Hepatocyte (in vitro differentiated cells): ENCODE data around the gene CGB1. TPM values are rescaled to one million over a fixed set of nuclear protein-coding genes. Genes with fewer than 3 reads are reported as not detected.
"Not testable (repeated sequence)": the region's sequence is repeated elsewhere in the genome, so short reads cannot be mapped to it uniquely, and the experiment has no call there.

ENCODE experiments used
- DNase-seq: peaks from one replicate; pipeline ENCODE4 v3.0.0-alpha.2; 2016; ENCODE audit warnings: low spot score
- H2AFZ ChIP-seq: fragments of 200-600 bp; sonication (generic); 2 replicates; pipeline ENCODE4 v1.6.0; 2016; ENCODE audit warnings: antibody characterized with exemption, mild to moderate bottlenecking
- H3K27ac ChIP-seq: fragments of 200-600 bp; sonication (generic); 2 replicates; pipeline ENCODE4 v1.5.1; 2016; ENCODE audit warnings: mild to moderate bottlenecking
- H3K27me3 ChIP-seq: fragments of 200-600 bp; sonication (generic); 2 replicates; pipeline ENCODE4 v1.6.1; 2016
- H3K36me3 ChIP-seq: fragments of 200-600 bp; sonication (generic); replicated peaks from 2 replicates; pipeline ENCODE4 v1.5.1; 2016; ENCODE audit warnings: low read depth; ENCODE audit not compliant: insufficient read depth
- H3K4me1 ChIP-seq: fragments of 200-600 bp; sonication (generic); 2 replicates; pipeline ENCODE4 v1.5.1; 2016; ENCODE audit warnings: mild to moderate bottlenecking, moderate library complexity; ENCODE audit not compliant: insufficient read depth
- H3K4me2 ChIP-seq: fragments of 200-600 bp; sonication (generic); 2 replicates; pipeline ENCODE4 v1.6.0; 2016
- H3K4me3 ChIP-seq: fragments of 200-600 bp; sonication (generic); 2 replicates; pipeline ENCODE4 v1.5.1; 2016; ENCODE audit warnings: mild to moderate bottlenecking
- H3K79me2 ChIP-seq: fragments of 200-600 bp; sonication (generic); 2 replicates; pipeline ENCODE4 v1.6.0; 2017; ENCODE audit warnings: mild to moderate bottlenecking
- H3K9me2 ChIP-seq: fragments of 200-600 bp; sonication (generic); replicated peaks from 2 replicates; pipeline ENCODE4 v1.6.0; 2017; ENCODE audit warnings: mild to moderate bottlenecking; ENCODE audit not compliant: insufficient read depth
- H3K9me3 ChIP-seq: fragments of 200-600 bp; sonication (generic); 2 replicates; pipeline ENCODE4 v1.5.1; 2016; ENCODE audit warnings: low read depth, mild to moderate bottlenecking
- H4K20me1 ChIP-seq: fragments of 200-600 bp; sonication (generic); 2 replicates; pipeline ENCODE4 v1.6.0; 2016; ENCODE audit warnings: mild to moderate bottlenecking; ENCODE audit not compliant: insufficient read depth, poor library complexity, severe bottlenecking
- CTCF ChIP-seq: fragments of 200-600 bp; sonication (generic); IDR thresholded peaks from 2 replicates; pipeline ENCODE4 v1.5.1; 2016; ENCODE audit warnings: antibody characterized with exemption, mild to moderate bottlenecking; ENCODE audit not compliant: poor library complexity
- EZH2phosphoT487 ChIP-seq: fragments of 200-600 bp; sonication (generic); IDR thresholded peaks from one replicate; pipeline ENCODE4 v1.6.1; 2018; ENCODE audit warnings: antibody characterized with exemption, mild to moderate bottlenecking, low read depth, moderate library complexity; ENCODE audit not compliant: unreplicated experiment, severe bottlenecking
- WGBS: methylation state at CpG from one replicate; pipeline ENCODE4 v1.1.6; 2016; ENCODE audit warnings: low lambda C conversion rate; ENCODE audit errors: missing lambda C conversion rate; 5-methylcytosine and 5-hydroxymethylcytosine counted together
- polyA plus RNA-seq: library from polyadenylated mRNA; unstranded; fragments of >200 nt; fragmentation: Nextera tagmentation; extraction: Ambion mirVana; gene quantifications from 2 replicates; pipeline ENCODE4 v1.2.1, GENCODE V29; 2016
- total RNA-seq: library from RNA; depleted of rRNA; stranded (reverse); fragments of >200 nt; gene quantifications from 2 replicates; pipeline ENCODE4 v1.2.3, GENCODE V29; 2014

CGB1 gene
- total and polyA plus RNA-seq, 2 experiments from 2014 or later: 0.52 TPM; not detected in 1

GRCh38 chr19:49056902-49057596, 20.4 kb upstream of the CGB1 start:
- H3K79me2 ChIP-seq: not testable (repeated sequence)

GRCh38 chr19:49056101-49056901, 19.6 kb upstream of the CGB1 start:
- no peak overlapping the region for H3K27ac ChIP-seq
- no peaks in the 10 kb centered on the region for H3K9me2 ChIP-seq
- H3K36me3 ChIP-seq: no peaks in the 10 kb centered on the region
- DNase-seq: peak; percentile 74
- no peaks in the 10 kb centered on the region for H3K9me3 ChIP-seq
- H2AFZ ChIP-seq: peak overlapping the region; percentile 94
- H3K4me2 ChIP-seq: peak overlapping the region; percentile 99
- H3K4me3 ChIP-seq: peak overlapping the region; percentile 65
- no peaks in the 10 kb centered on the region for H3K79me2 ChIP-seq
- H4K20me1 ChIP-seq: no peaks in the 10 kb centered on the region
- peaks cover 17% of the 10 kb centered on the region for H3K4me1 ChIP-seq
- WGBS: 4% methylated on average over 63 of the region's 63 CpGs
- peak; percentile 40 for TF ChIP-seq CTCF
- TF ChIP-seq EZH2phosphoT487: no peak
- peaks cover 9% of the 10 kb centered on the region for H3K27me3 ChIP-seq

More at GRCh38 chr19:49056902-49057596, 20.4 kb upstream of the CGB1 start:
- not testable (repeated sequence) for H3K9me2 ChIP-seq, H3K36me3 ChIP-seq, DNase-seq, H3K27me3 ChIP-seq, H3K27ac ChIP-seq, H3K9me3 ChIP-seq, H4K20me1 ChIP-seq, H3K4me3 ChIP-seq, H2AFZ ChIP-seq
- 37% methylated on average over 34 of the region's 34 CpGs for WGBS
- H3K4me2 ChIP-seq: peak overlapping the region; percentile 99
- peaks cover 17% of the 10 kb centered on the region for H3K4me1 ChIP-seq

GRCh38 chr19:49050376-49051033, 13.8 kb upstream of the CGB1 start:
- H3K9me2 ChIP-seq, H4K20me1 ChIP-seq, H3K4me3 ChIP-seq, H2AFZ ChIP-seq, H3K27ac ChIP-seq, H3K4me2 ChIP-seq, H3K4me1 ChIP-seq, DNase-seq, H3K27me3 ChIP-seq, H3K79me2 ChIP-seq, H3K36me3 ChIP-seq, H3K9me3 ChIP-seq: not testable (repeated sequence)
- WGBS: 75% methylated on average over 24 of the region's 24 CpGs

GRCh38 chr19:49049834-49050233, 13.1 kb upstream of the CGB1 start:
- H3K9me3 ChIP-seq, H3K4me2 ChIP-seq, H4K20me1 ChIP-seq, H3K27ac ChIP-seq, DNase-seq, H3K79me2 ChIP-seq, H3K36me3 ChIP-seq, H3K27me3 ChIP-seq, H2AFZ ChIP-seq, H3K4me1 ChIP-seq, H3K9me2 ChIP-seq, H3K4me3 ChIP-seq: not testable (repeated sequence)
- 70% methylated on average over 2 of the region's 4 CpGs for WGBS

- not testable (repeated sequence) for H3K27ac ChIP-seq, H3K36me3 ChIP-seq, H4K20me1 ChIP-seq, H2AFZ ChIP-seq, H3K79me2 ChIP-seq, DNase-seq, H3K4me1 ChIP-seq, H3K9me3 ChIP-seq, H3K4me3 ChIP-seq, H3K9me2 ChIP-seq, H3K4me2 ChIP-seq, H3K27me3 ChIP-seq
- WGBS: 83% methylated on average over 11 of the region's 12 CpGs
These were observed 12.3 kb upstream of the CGB1 start, which contains the start of gene CGB8 for GRCh38 chr19:49049011-49049410. Gene CGB8, minus strand, starts transcription at chr19:49049111. Its CDS starts 372 bp downstream, at chr19:49048739.

GRCh38 chr19:49043548-49043947, 6.9 kb upstream of the CGB1 start, which contains the start of gene CGB5:
Gene CGB5, plus strand, starts transcription at chr19:49043848. Its CDS starts 362 bp downstream, at chr19:49044210.
- not testable (repeated sequence) for H3K27me3 ChIP-seq, H3K36me3 ChIP-seq, H3K27ac ChIP-seq, H3K4me3 ChIP-seq, H3K4me2 ChIP-seq, H3K79me2 ChIP-seq, DNase-seq, H2AFZ ChIP-seq, H3K4me1 ChIP-seq, H3K9me2 ChIP-seq, H3K9me3 ChIP-seq, H4K20me1 ChIP-seq
- 78% methylated on average over 13 of the region's 15 CpGs for WGBS

- H3K4me1 ChIP-seq, H3K27ac ChIP-seq, H4K20me1 ChIP-seq, H3K9me3 ChIP-seq, H3K4me2 ChIP-seq, H3K79me2 ChIP-seq, H3K27me3 ChIP-seq, H3K36me3 ChIP-seq, H3K9me2 ChIP-seq, DNase-seq, H3K4me3 ChIP-seq, H2AFZ ChIP-seq: not testable (repeated sequence)
- WGBS: 85% methylated on average over 2 of the region's 4 CpGs
These were observed 6.0 kb upstream of the CGB1 start for GRCh38 chr19:49042666-49043065.
